ENCODE results near the gene AASDH.

AASDH gene

DNA sequence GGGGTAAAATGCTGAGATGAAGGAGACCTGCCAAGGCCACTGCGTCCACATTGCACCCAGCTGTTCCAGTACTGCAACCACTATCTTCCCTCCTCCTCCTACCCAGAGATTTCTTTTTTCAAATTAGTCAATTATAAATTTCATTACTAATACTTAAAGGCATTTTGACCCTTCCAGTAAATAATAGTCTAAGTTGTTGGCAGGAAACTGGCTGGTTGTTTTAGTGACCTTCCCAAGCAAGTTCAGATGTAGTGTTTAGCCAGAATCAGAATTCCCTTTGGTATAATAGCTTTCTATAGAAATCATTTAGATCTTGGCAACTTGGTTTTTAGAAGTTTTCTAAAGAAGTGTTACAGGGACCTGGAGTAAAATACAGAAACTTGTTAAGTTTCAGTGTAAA lies 66.0 kb downstream of the AASDH start:
- Histone ChIP-seq H3K9ac (ENCODE audit: low read length in 5 of 5) (no peak overlapping the region), H3K9me3 (ENCODE audit: control insufficient read depth in 5 of 5, low read length in 5 of 5) (no peaks in the 10 kb centered on the region), H3K4me3 (ENCODE audit: low read depth in 1 of 5, low read length in 5 of 5) (no peak overlapping the region), H3K27me3 (ENCODE audit: control insufficient read depth in 5 of 5, insufficient read depth in 4 of 5, low read length in 5 of 5) (no peaks in the 10 kb centered on the region), H3K27ac (ENCODE audit: low read depth, low read length) (no peak overlapping the region), H3K36me3 (ENCODE audit: control insufficient read depth in 5 of 5, insufficient read depth in 5 of 5, low read length in 5 of 5) (no peaks in the 10 kb centered on the region), H3K4me1 (ENCODE audit: control insufficient read depth in 5 of 5, insufficient read depth in 5 of 5, low read length in 5 of 5) (no peaks in the 10 kb centered on the region)

DNA sequence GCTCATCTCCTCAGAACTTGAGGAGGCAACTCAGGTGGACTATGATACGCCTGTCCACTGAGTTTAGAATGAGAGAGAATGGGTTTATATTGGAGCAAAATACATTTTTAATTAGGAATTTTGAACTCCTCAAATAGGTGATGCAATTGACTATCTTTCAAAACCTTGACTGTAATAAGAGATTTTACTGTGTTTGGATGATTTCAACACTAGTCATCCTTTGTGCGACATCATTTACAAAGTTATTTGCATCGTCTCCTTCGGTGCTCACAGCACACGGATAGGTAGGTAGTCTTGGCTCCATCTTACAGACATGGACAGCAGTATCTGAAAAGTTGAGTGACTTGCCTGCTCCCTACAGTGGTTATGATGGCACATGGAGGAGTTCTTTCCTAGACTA lies 67.0 kb downstream of the AASDH start:
- peaks cover 0 to 3% (median 0%) of the 10 kb centered on the region in 5 donors for H3K9me3 ChIP-seq (ENCODE audit: control insufficient read depth in 5 of 5, low read length in 5 of 5)
- H3K36me3 ChIP-seq (ENCODE audit: control insufficient read depth in 5 of 5, insufficient read depth in 5 of 5, low read length in 5 of 5): no peaks in the 10 kb centered on the region
- H3K4me1 ChIP-seq (ENCODE audit: control insufficient read depth in 5 of 5, insufficient read depth in 5 of 5, low read length in 5 of 5): no peaks in the 10 kb centered on the region
- H3K4me3 ChIP-seq (ENCODE audit: low read depth in 1 of 5, low read length in 5 of 5): no peak overlapping the region
- no peaks in the 10 kb centered on the region for H3K27me3 ChIP-seq (ENCODE audit: control insufficient read depth in 5 of 5, insufficient read depth in 4 of 5, low read length in 5 of 5)
- H3K9ac ChIP-seq (ENCODE audit: low read length in 5 of 5): no peak overlapping the region
- H3K27ac ChIP-seq (ENCODE audit: low read depth, low read length): no peak overlapping the region

DNA sequence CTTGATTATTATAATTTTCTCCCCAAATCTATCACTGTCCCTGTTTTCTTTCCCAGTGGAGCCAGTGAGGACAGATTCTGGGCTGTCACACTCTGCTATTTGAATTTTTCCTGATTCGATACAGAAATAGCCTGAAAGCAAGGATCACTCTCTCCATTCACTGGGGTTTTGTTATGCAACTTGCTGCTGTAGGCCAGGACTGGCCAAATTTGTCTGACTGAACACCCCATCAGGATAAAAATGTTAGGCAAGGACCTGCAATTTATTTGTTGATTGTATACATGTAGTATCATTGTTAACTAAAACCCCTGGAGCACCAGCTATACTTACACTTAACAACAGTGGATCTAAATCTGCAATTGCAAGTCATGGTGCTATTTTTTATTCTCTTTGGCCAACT lies 68.7 kb downstream of the AASDH start:
- Histone ChIP-seq H3K9me3 (ENCODE audit: control insufficient read depth in 5 of 5, low read length in 5 of 5) (peaks cover 0 to 4% (median 3%) of the 10 kb centered on the region in 5 donors), H3K9ac (ENCODE audit: low read length in 5 of 5) (no peak overlapping the region), H3K4me3 (ENCODE audit: low read depth in 1 of 5, low read length in 5 of 5) (no peak overlapping the region), H3K27me3 (ENCODE audit: control insufficient read depth in 5 of 5, insufficient read depth in 4 of 5, low read length in 5 of 5) (no peaks in the 10 kb centered on the region), H3K27ac (ENCODE audit: low read depth, low read length) (no peak overlapping the region), H3K4me1 (ENCODE audit: control insufficient read depth in 5 of 5, insufficient read depth in 5 of 5, low read length in 5 of 5) (no peaks in the 10 kb centered on the region), H3K36me3 (ENCODE audit: control insufficient read depth in 5 of 5, insufficient read depth in 5 of 5, low read length in 5 of 5) (no peaks in the 10 kb centered on the region)

DNA sequence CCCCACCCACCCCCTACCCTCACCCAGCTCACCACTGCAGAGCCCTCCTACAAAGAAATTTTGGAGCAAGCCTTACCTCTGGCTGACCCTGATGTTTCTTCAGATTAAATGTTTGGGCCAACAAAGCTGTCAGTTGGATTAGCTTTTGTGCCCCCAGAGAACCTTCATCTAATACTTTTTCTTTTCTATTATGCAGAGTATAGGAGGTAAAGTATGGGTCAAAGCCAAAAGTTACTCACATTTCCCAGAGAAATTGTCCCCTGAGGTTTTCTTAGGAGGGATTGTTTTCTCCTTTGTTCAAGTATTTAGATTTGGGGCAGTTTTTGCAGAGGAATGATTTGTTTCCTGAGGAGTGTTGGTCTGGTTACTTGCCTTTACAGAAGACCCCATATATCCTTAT lies 69.5 kb downstream of the AASDH start:
- no peaks in the 10 kb centered on the region for H3K27me3 ChIP-seq (ENCODE audit: control insufficient read depth in 5 of 5, insufficient read depth in 4 of 5, low read length in 5 of 5)
- no peaks in the 10 kb centered on the region for H3K4me1 ChIP-seq (ENCODE audit: control insufficient read depth in 5 of 5, insufficient read depth in 5 of 5, low read length in 5 of 5)
- no peak overlapping the region for H3K4me3 ChIP-seq (ENCODE audit: low read depth in 1 of 5, low read length in 5 of 5)
- H3K9me3 ChIP-seq (ENCODE audit: control insufficient read depth in 5 of 5, low read length in 5 of 5): peaks cover 0 to 4% (median 3%) of the 10 kb centered on the region in 5 donors
- no peak overlapping the region for H3K9ac ChIP-seq (ENCODE audit: low read length in 5 of 5)
- no peaks in the 10 kb centered on the region for H3K36me3 ChIP-seq (ENCODE audit: control insufficient read depth in 5 of 5, insufficient read depth in 5 of 5, low read length in 5 of 5)
- H3K27ac ChIP-seq (ENCODE audit: low read depth, low read length): no peak overlapping the region

DNA sequence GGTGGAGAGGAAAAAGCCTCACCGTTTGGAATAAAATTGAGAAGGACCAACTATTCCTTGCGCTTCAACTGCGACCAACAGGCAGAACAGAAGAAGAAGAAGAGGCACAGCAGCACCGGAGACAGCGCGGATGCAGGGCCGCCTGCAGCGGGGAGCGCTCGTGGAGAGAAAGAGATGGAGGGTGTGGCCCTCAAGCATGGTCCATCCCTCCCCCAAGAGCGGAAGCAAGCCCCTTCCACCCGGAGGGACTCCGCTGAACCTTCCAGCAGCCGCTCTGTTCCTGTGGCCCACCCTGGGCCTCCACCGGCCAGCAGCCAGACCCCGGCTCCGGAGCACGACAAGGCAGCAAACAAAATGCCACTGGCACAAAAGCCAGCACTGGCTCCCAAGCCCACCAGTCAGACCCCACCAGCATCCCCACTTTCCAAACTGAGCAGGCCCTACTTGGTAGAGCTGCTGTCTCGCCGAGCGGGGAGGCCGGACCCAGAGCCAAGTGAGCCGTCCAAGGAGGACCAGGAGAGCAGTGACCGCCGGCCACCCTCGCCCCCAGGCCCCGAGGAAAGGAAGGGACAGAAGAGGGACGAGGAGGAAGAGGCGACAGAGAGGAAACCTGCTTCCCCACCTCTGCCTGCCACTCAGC lies 71.2 kb downstream of the AASDH start:
- Histone ChIP-seq H3K36me3 (ENCODE audit: control insufficient read depth in 5 of 5, insufficient read depth in 5 of 5, low read length in 5 of 5) (no peaks in the 10 kb centered on the region), H3K9ac (ENCODE audit: low read length in 5 of 5) (no peak overlapping the region), H3K9me3 (ENCODE audit: control insufficient read depth in 5 of 5, low read length in 5 of 5) (peaks cover 0 to 4% (median 3%) of the 10 kb centered on the region in 5 donors), H3K4me1 (ENCODE audit: control insufficient read depth in 5 of 5, insufficient read depth in 5 of 5, low read length in 5 of 5) (no peaks in the 10 kb centered on the region), H3K4me3 (ENCODE audit: low read depth in 1 of 5, low read length in 5 of 5) (no peak overlapping the region), H3K27me3 (ENCODE audit: control insufficient read depth in 5 of 5, insufficient read depth in 4 of 5, low read length in 5 of 5) (no peaks in the 10 kb centered on the region), H3K27ac (ENCODE audit: low read depth, low read length) (no peak overlapping the region)

DNA sequence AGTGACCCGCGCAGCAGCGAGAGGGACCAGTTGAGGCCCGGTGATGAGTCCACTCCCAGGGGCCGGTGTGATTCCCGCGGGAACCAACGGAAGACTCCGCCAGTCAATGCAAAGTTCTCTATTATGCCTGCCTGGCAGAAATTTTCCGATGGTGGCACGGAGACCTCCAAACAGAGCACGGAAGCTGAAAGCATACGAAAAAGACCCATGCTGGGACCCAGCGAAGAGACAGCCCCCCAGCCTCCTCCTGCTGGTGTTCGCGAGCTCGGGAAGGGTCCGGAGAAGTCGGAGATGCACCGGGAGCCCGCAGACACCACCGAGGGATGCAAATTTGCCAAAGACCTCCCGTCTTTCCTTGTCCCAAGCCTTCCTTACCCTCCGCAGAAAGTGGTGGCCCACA lies 71.7 kb downstream of the AASDH start:
- Histone ChIP-seq H3K4me1 (ENCODE audit: control insufficient read depth in 5 of 5, insufficient read depth in 5 of 5, low read length in 5 of 5) (no peaks in the 10 kb centered on the region), H3K27ac (ENCODE audit: low read depth, low read length) (no peak overlapping the region), H3K9me3 (ENCODE audit: control insufficient read depth in 5 of 5, low read length in 5 of 5) (peaks cover 0 to 4% (median 3%) of the 10 kb centered on the region in 5 donors), H3K4me3 (ENCODE audit: low read depth in 1 of 5, low read length in 5 of 5) (no peak overlapping the region), H3K36me3 (ENCODE audit: control insufficient read depth in 5 of 5, insufficient read depth in 5 of 5, low read length in 5 of 5) (no peaks in the 10 kb centered on the region), H3K9ac (ENCODE audit: low read length in 5 of 5) (no peak overlapping the region), H3K27me3 (ENCODE audit: control insufficient read depth in 5 of 5, insufficient read depth in 4 of 5, low read length in 5 of 5) (no peaks in the 10 kb centered on the region)

DNA sequence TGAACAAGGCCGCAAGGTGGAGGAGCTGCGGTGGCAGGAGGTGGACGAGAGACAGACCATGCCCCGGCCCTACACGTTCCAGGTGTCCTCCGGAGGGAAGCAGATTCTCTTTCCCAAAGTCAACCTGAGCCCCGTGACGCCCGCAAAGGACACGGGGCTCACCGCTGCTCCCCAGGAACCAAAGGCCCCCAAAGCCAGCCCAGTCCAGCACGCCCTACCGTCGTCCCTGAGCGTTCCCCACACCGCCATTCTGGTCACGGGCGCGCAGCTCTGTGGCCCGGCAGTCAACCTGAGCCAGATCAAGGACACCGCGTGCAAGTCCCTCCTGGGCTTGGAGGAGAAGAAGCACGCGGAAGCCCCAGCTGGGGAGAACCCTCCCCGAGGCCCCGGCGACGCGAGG lies 72.2 kb downstream of the AASDH start:
- no peaks in the 10 kb centered on the region for H3K36me3 ChIP-seq (ENCODE audit: control insufficient read depth in 5 of 5, insufficient read depth in 5 of 5, low read length in 5 of 5)
- H3K9ac ChIP-seq (ENCODE audit: low read length in 5 of 5): no peak overlapping the region
- no peak overlapping the region for H3K4me3 ChIP-seq (ENCODE audit: low read depth in 1 of 5, low read length in 5 of 5)
- H3K9me3 ChIP-seq (ENCODE audit: control insufficient read depth in 5 of 5, low read length in 5 of 5): peaks cover 0 to 4% (median 3%) of the 10 kb centered on the region in 5 donors
- H3K27ac ChIP-seq (ENCODE audit: low read depth, low read length): no peak overlapping the region
- H3K4me1 ChIP-seq (ENCODE audit: control insufficient read depth in 5 of 5, insufficient read depth in 5 of 5, low read length in 5 of 5): no peaks in the 10 kb centered on the region
- no peaks in the 10 kb centered on the region for H3K27me3 ChIP-seq (ENCODE audit: control insufficient read depth in 5 of 5, insufficient read depth in 4 of 5, low read length in 5 of 5)

DNA sequence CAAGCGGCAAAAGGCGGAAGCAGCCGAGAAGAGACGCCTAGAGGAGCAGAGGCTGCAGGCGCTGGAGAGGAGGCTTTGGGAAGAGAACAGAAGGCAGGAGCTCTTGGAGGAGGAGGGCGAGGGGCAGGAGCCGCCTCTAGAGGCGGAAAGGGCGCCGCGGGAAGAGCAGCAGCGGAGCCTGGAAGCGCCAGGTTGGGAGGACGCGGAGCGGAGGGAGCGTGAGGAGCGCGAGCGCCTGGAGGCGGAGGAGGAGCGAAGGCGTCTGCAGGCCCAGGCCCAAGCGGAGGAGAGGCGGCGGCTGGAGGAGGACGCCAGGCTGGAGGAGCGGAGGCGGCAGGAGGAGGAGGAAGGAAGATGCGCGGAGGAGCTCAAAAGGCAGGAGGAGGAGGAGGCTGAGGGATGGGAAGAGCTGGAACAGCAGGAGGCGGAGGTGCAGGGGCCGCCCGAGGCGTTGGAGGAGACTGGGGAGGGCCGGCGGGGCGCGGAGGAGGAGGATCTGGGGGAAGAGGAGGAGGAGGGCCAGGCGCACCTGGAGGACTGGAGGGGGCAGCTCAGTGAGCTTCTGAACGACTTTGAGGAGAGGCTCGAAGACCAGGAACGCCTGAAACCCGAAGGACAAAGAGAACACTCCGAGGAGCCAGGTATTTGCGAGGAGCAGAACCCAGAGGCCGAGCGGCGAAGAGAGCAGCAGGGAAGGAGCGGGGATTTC lies 72.9 kb downstream of the AASDH start:
- H3K9ac ChIP-seq (ENCODE audit: low read length in 5 of 5): no peak overlapping the region
- H3K27me3 ChIP-seq (ENCODE audit: control insufficient read depth in 5 of 5, insufficient read depth in 4 of 5, low read length in 5 of 5): no peaks in the 10 kb centered on the region
- H3K4me3 ChIP-seq (ENCODE audit: low read depth in 1 of 5, low read length in 5 of 5): no peak overlapping the region
- H3K36me3 ChIP-seq (ENCODE audit: control insufficient read depth in 5 of 5, insufficient read depth in 5 of 5, low read length in 5 of 5): no peaks in the 10 kb centered on the region
- no peak overlapping the region for H3K27ac ChIP-seq (ENCODE audit: low read depth, low read length)
- H3K4me1 ChIP-seq (ENCODE audit: control insufficient read depth in 5 of 5, insufficient read depth in 5 of 5, low read length in 5 of 5): no peaks in the 10 kb centered on the region
- H3K9me3 ChIP-seq (ENCODE audit: control insufficient read depth in 5 of 5, low read length in 5 of 5): peaks cover 0 to 4% (median 3%) of the 10 kb centered on the region in 5 donors

DNA sequence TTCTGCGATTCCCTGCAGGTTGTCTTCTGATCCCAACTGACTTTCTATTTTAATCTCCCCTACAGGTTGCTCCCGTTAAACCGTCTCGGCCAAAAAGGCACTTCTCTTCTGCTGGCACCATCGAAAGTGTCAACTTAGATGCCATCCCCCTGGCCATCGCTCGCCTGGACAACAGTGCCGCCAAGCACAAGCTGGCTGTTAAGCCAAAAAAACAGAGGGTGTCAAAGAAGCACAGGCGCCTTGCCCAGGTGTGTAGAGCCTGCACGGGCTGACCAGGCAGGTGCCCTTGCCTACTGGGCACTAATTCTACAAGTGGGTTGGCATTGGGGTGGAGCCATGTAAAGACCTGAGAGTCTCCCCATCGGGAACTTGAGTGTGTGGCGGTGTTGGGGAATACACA lies 74.2 kb downstream of the AASDH start:
- H3K9me3 ChIP-seq (ENCODE audit: control insufficient read depth in 5 of 5, low read length in 5 of 5): peaks cover 0 to 4% (median 3%) of the 10 kb centered on the region in 5 donors
- no peaks in the 10 kb centered on the region for H3K27me3 ChIP-seq (ENCODE audit: control insufficient read depth in 5 of 5, insufficient read depth in 4 of 5, low read length in 5 of 5)
- H3K9ac ChIP-seq (ENCODE audit: low read length in 5 of 5): no peak overlapping the region
- no peak overlapping the region for H3K27ac ChIP-seq (ENCODE audit: low read depth, low read length)
- H3K4me1 ChIP-seq (ENCODE audit: control insufficient read depth in 5 of 5, insufficient read depth in 5 of 5, low read length in 5 of 5): no peaks in the 10 kb centered on the region
- no peak overlapping the region for H3K4me3 ChIP-seq (ENCODE audit: low read depth in 1 of 5, low read length in 5 of 5)
- no peaks in the 10 kb centered on the region for H3K36me3 ChIP-seq (ENCODE audit: control insufficient read depth in 5 of 5, insufficient read depth in 5 of 5, low read length in 5 of 5)

DNA sequence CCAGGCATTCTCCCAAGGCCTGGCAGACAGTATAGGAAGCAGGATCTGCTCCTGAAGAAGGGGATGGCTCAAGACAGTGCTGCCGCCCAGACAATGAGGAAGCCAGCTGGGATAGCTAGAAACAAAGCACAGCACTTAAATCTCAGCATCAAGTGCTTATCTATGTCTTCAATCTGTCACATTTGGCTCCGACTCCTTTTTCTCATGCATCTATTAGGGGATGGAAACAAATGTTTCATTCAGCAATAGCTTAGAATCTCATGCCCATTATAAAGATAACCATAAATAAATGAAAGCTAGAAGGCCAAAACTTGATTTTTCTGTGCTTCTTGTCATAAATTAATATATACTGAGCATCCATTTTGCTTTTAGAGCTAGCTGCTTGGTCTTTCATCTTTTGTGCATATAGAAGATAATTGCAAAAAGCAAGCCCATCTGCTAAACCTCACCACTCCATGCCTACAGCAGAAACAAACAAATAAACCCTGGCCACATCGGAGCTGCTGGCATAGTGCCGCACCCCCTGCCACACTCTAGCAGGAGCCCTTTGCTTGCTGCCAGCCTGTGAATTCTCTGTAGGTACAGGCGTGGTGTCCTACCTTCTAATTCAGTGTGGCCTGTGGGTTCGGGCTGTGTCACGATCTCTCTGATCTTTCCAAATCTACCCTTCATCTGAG lies 75.9 kb downstream of the AASDH start:
- Histone ChIP-seq H3K4me1 (ENCODE audit: control insufficient read depth in 5 of 5, insufficient read depth in 5 of 5, low read length in 5 of 5) (no peaks in the 10 kb centered on the region), H3K4me3 (ENCODE audit: low read depth in 1 of 5, low read length in 5 of 5) (no peak overlapping the region), H3K36me3 (ENCODE audit: control insufficient read depth in 5 of 5, insufficient read depth in 5 of 5, low read length in 5 of 5) (no peaks in the 10 kb centered on the region), H3K9ac (ENCODE audit: low read length in 5 of 5) (no peak overlapping the region), H3K27ac (ENCODE audit: low read depth, low read length) (no peak overlapping the region), H3K9me3 (ENCODE audit: control insufficient read depth in 5 of 5, low read length in 5 of 5) (peaks cover 0 to 4% (median 3%) of the 10 kb centered on the region in 5 donors), H3K27me3 (ENCODE audit: control insufficient read depth in 5 of 5, insufficient read depth in 4 of 5, low read length in 5 of 5) (no peaks in the 10 kb centered on the region)

Data from subcutaneous abdominal adipose tissue (tissue), 5 donors.